ENCODE data around the gene GOLM1. TPM values are rescaled to one million over a fixed set of nuclear protein-coding genes. Genes with fewer than 3 reads are reported as not detected.

GOLM1 gene
- total and polyA plus RNA-seq, 2 of the 8 experiments (the other 6 are each of a cell fraction or from before 2014, with no cell fraction given), result 45.9 to 88.9 TPM

DNA sequence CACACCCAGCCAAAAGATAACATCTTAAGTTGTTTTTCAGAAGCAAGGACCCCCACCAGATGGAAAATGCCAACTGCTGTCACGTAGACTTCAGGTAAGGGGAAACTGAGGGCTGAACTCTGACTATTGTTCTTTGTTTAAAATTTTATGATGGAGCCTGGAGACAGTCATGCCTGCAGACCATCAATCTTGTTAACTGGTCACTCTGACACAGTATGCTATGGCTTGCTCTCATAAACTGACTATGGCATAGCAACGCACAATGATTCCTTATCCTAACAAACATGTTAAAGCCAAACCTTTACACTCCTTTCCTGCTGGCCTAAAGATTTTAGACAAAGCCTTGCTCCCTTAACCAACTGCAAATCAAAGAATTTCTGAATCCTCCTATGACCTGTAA is 43.6 kb upstream of the GOLM1 start:
- H4K20me1 ChIP-seq (replicated peaks in 1 of 2; ENCODE audit: control insufficient read depth in 1 of 2, insufficient read depth in 2 of 2, low read length in 2 of 2), result no peaks in the 10 kb centered on the region
- H2BK20ac ChIP-seq (ENCODE audit: low read length), result no peak overlapping the region
- no peak overlapping the region for H2BK12ac ChIP-seq (ENCODE audit: low read depth, low read length)
- no peak overlapping the region for H3K56ac ChIP-seq (replicated peaks; ENCODE audit: insufficient read length, low read depth, low read length)
- no peaks in the 10 kb centered on the region for H3K79me2 ChIP-seq (ENCODE audit: control insufficient read depth in 1 of 2, insufficient read depth in 2 of 2, low read length in 2 of 2)
- H3K18ac ChIP-seq (ENCODE audit: extremely low read depth, low read length), result no peak overlapping the region
- 79% methylated on average over 2 of the region's 2 CpGs; no CpG with 5 or more reads in 1 of the 2 experiments for WGBS, 2 experiments (ENCODE audit: extremely low coverage in 1 of 2, insufficient coverage in 1 of 2, insufficient read length in 1 of 2, insufficient replicate concordance in 2 of 2, low coverage in 1 of 2, low lambda C conversion rate in 2 of 2, missing lambda C conversion rate in 1 of 2)
- DNase-seq (ENCODE audit: low read depth in 1 of 2, low spot score in 2 of 2) (no peak), FAIRE-seq (no peak)
- peaks cover 0 to 3% of the 10 kb centered on the region in 2 experiments; a peak in 2 of 4 replicates for H3K9me3 ChIP-seq (ENCODE audit: insufficient read depth in 2 of 2, low read depth in 1 of 2, low read length in 1 of 2)
- H3K23ac ChIP-seq (ENCODE audit: insufficient read length), result no peak overlapping the region
- no peak overlapping the region for H3K14ac ChIP-seq (ENCODE audit: insufficient read length)
- no peaks in the 10 kb centered on the region for H3K4me1 ChIP-seq (replicated peaks in 1 of 4; ENCODE audit: control insufficient read depth in 3 of 4, insufficient read depth in 4 of 4, low read length in 3 of 4)
- POLR2A ChIA-PET (ENCODE audit: partially characterized antibody), result no interaction called here
- no peak overlapping the region for H3K4me2 ChIP-seq (ENCODE audit: insufficient read depth in 1 of 2, low read depth in 2 of 2, low read length in 2 of 2)
- no peak overlapping the region for H3K9ac ChIP-seq (replicated peaks in 1 of 4; ENCODE audit: extremely low read depth in 1 of 4, low read depth in 3 of 4, low read length in 3 of 4)
- no peak overlapping the region for H2BK5ac ChIP-seq (ENCODE audit: low read depth, low read length)
- CTCF ChIA-PET (ENCODE audit: partially characterized antibody), result interaction anchor here (1.2 kb wide), 1 partner anchor 15 kb away, joined by 4 read pairs; no protein-coding TSS in a partner anchor
- no peak overlapping the region for H2BK120ac ChIP-seq (replicated peaks; ENCODE audit: low read depth, low read length)
- no peaks in the 10 kb centered on the region for H3K36me3 ChIP-seq (ENCODE audit: control insufficient read depth in 2 of 4, insufficient read depth in 4 of 4, low read length in 3 of 4)
- no peak overlapping the region for H3K4ac ChIP-seq (replicated peaks; ENCODE audit: insufficient read length, low read depth, low read length)
- H3K23me2 ChIP-seq (ENCODE audit: low read depth, low read length), result no peaks in the 10 kb centered on the region
- H4K5ac ChIP-seq (ENCODE audit: insufficient read length, low read depth, low read length), result no peak overlapping the region
- H2AFZ ChIP-seq (ENCODE audit: low read length), result no peak overlapping the region
- no peak overlapping the region for H3K4me3 ChIP-seq (ENCODE audit: extremely low read depth in 1 of 4, insufficient read depth in 2 of 4, low read depth in 3 of 4, low read length in 4 of 4)
- no peak overlapping the region for H2AK5ac ChIP-seq (ENCODE audit: low read depth, low read length)
- no peaks in the 10 kb centered on the region for H3K27me3 ChIP-seq (replicated peaks in 1 of 4; ENCODE audit: control insufficient read depth in 3 of 4, extremely low read depth in 1 of 4, insufficient read depth in 3 of 4, low read length in 3 of 4)
- H3K27ac ChIP-seq (ENCODE audit: low read depth, low read length), result no peak overlapping the region
- H4K8ac ChIP-seq (ENCODE audit: extremely low read depth, insufficient read depth, low read length), result no peak overlapping the region
- H3K79me1 ChIP-seq (ENCODE audit: low read depth, low read length), result no peaks in the 10 kb centered on the region
- H4K91ac ChIP-seq (replicated peaks; ENCODE audit: insufficient read length, low read length), result no peak overlapping the region
- H2BK15ac ChIP-seq (ENCODE audit: low read length), result no peak overlapping the region
- TF ChIP-seq GABPA (IDR thresholded peaks at IDR 0.05; ENCODE audit: borderline replicate concordance, insufficient read depth, low read length) (no peak), SAP30 (IDR thresholded peaks at IDR 0.05; ENCODE audit: insufficient read depth, insufficient replicate concordance, low read length) (no peak), ASH2L (IDR thresholded peaks at IDR 0.05; ENCODE audit: low read length) (no peak), TBP (IDR thresholded peaks at IDR 0.05; ENCODE audit: low read depth, low read length) (no peak), RXRA (IDR thresholded peaks at IDR 0.05; ENCODE audit: insufficient read depth, low read depth, low read length) (no peak), TAF7 (optimal IDR thresholded peaks at IDR 0.05; ENCODE audit: borderline replicate concordance, low read depth, low read length) (no peak), YY1 (IDR thresholded peaks at IDR 0.05; ENCODE audit: low read depth, low read length) (no peak), RNF2 (IDR thresholded peaks at IDR 0.05; ENCODE audit: borderline replicate concordance, low read depth, low read length, missing control alignments, poor library complexity, severe bottlenecking) (no peak)
- TF ChIP-seq, protein P1, sequence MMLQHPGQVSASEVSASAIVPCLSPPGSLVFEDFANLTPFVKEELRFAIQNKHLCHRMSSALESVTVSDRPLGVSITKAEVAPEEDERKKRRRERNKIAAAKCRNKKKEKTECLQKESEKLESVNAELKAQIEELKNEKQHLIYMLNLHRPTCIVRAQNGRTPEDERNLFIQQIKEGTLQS (IDR thresholded peaks at IDR 0.05; ENCODE audit: insufficient read depth, low read depth, low read length), result no peak
- TF ChIP-seq, protein P2, sequence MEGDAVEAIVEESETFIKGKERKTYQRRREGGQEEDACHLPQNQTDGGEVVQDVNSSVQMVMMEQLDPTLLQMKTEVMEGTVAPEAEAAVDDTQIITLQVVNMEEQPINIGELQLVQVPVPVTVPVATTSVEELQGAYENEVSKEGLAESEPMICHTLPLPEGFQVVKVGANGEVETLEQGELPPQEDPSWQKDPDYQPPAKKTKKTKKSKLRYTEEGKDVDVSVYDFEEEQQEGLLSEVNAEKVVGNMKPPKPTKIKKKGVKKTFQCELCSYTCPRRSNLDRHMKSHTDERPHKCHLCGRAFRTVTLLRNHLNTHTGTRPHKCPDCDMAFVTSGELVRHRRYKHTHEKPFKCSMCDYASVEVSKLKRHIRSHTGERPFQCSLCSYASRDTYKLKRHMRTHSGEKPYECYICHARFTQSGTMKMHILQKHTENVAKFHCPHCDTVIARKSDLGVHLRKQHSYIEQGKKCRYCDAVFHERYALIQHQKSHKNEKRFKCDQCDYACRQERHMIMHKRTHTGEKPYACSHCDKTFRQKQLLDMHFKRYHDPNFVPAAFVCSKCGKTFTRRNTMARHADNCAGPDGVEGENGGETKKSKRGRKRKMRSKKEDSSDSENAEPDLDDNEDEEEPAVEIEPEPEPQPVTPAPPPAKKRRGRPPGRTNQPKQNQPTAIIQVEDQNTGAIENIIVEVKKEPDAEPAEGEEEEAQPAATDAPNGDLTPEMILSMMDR (IDR thresholded peaks at IDR 0.05; ENCODE audit: control extremely low read depth in 1 of 3, insufficient read depth in 1 of 3, low read depth in 1 of 3, low read length in 3 of 3), result no peak
